Esophagus (tissue), 2 donors: ENCODE measurements around the gene CHRNB4. TPM values are rescaled to one million over a fixed set of nuclear protein-coding genes. Genes with fewer than 3 reads are reported as not detected.

ENCODE experiments used
- H3K27ac ChIP-seq, 2 donors: one replicate each; pipeline ENCODE4 v1.5.1; 2013; ENCODE audit warnings: low read depth in 2 of 2, mild to moderate bottlenecking in 2 of 2, inconsistent platforms in 1 of 2, low read length in 1 of 2, moderate library complexity in 1 of 2
- H3K27me3 ChIP-seq, 2 donors: one replicate each; pipeline ENCODE4 v1.6.1; 2013; ENCODE audit warnings: low read length in 2 of 2, control low read depth in 1 of 2, mild to moderate bottlenecking in 1 of 2; ENCODE audit not compliant: insufficient read depth in 2 of 2, control insufficient read depth in 1 of 2
- H3K36me3 ChIP-seq, 2 donors: one replicate each; pipeline ENCODE4 v1.6.1; 2013; ENCODE audit warnings: low read length in 1 of 2; ENCODE audit not compliant: control insufficient read depth in 2 of 2, insufficient read depth in 2 of 2
- H3K4me1 ChIP-seq, 2 donors: one replicate each; pipeline ENCODE4 v1.6.1; 2013; ENCODE audit warnings: low read length in 1 of 2; ENCODE audit not compliant: control insufficient read depth in 2 of 2, insufficient read depth in 2 of 2
- H3K4me3 ChIP-seq, 2 donors: one replicate each; pipeline ENCODE4 v1.5.1; 2013; ENCODE audit warnings: low read length in 2 of 2, mild to moderate bottlenecking in 2 of 2, low read depth in 1 of 2, moderate library complexity in 1 of 2
- H3K9me3 ChIP-seq, 2 donors: one replicate each; pipeline ENCODE4 v1.6.1; 2013; ENCODE audit warnings: mild to moderate bottlenecking in 2 of 2, low read depth in 1 of 2, low read length in 1 of 2, moderate library complexity in 1 of 2; ENCODE audit not compliant: control insufficient read depth in 2 of 2, insufficient read depth in 1 of 2
- WGBS, 2 donors: extraction: QIAGEN DNeasy Blood & Tissue Kit; methylation state at CpG; one replicate each; pipeline ENCODE4 v1.1.7; 2013; 5-methylcytosine and 5-hydroxymethylcytosine counted together
- polyA plus RNA-seq, 2 donors: library from polyadenylated mRNA; stranded (reverse); fragments of 200-250 nt; gene quantifications; one replicate each; pipeline ENCODE4 v1.2.3, GENCODE V29; 2013
- donor health status: healthy with polysubstance abuse.
- donor health status: Bipolar disorder and iron deficiency.

The CHRNB4 gene
- polyA plus RNA-seq, 2 donors, result 0.16 to 0.42 TPM

- Histone ChIP-seq H3K27me3 (no peaks in the 10 kb centered on the region), H3K27ac (no peak overlapping the region), H3K9me3 (peaks cover 0 to 2% of the 10 kb centered on the region in 2 donors), H3K4me1 (no peaks in the 10 kb centered on the region), H3K4me3 (no peak overlapping the region), H3K36me3 (no peaks in the 10 kb centered on the region)
- 85 to 89% methylated on average over 10 of the region's 10 CpGs for WGBS, 2 donors
These were observed 5.7 kb downstream of the CHRNB4 start for GRCh38 chr15:78635346-78635745.

GRCh38 chr15:78634210-78635145 lies 6.5 kb downstream of the CHRNB4 start:
- Histone ChIP-seq H3K4me1 (no peaks in the 10 kb centered on the region), H3K4me3 (no peak overlapping the region)
- WGBS, 2 donors, result 82 to 87% methylated on average over 12 of the region's 12 CpGs

GRCh38 chr15:78633348-78633747 lies 7.7 kb downstream of the CHRNB4 start:
- WGBS, 2 donors, result 90 to 93% methylated on average over 2 of the region's 2 CpGs
- no peak overlapping the region for H3K27ac ChIP-seq
- H3K36me3 ChIP-seq, result no peaks in the 10 kb centered on the region

More at GRCh38 chr15:78634210-78635145, 6.5 kb downstream of the CHRNB4 start:
- Histone ChIP-seq H3K27me3 (no peaks in the 10 kb centered on the region), H3K36me3 (no peaks in the 10 kb centered on the region), H3K27ac (no peak overlapping the region), H3K9me3 (peaks cover 0 to 2% of the 10 kb centered on the region in 2 donors)

GRCh38 chr15:78630886-78631633 lies 9.9 kb downstream of the CHRNB4 start:
- Histone ChIP-seq H3K4me1 (no peaks in the 10 kb centered on the region), H3K36me3 (no peaks in the 10 kb centered on the region), H3K4me3 (no peak overlapping the region), H3K27me3 (no peaks in the 10 kb centered on the region), H3K9me3 (peaks cover 0 to 2% of the 10 kb centered on the region in 2 donors), H3K27ac (no peak overlapping the region)
- WGBS, 2 donors, result 82 to 84% methylated on average over 9 of the region's 9 CpGs

More at GRCh38 chr15:78633348-78633747, 7.7 kb downstream of the CHRNB4 start:
- no peaks in the 10 kb centered on the region for H3K27me3 ChIP-seq
- peaks cover 0 to 2% of the 10 kb centered on the region in 2 donors for H3K9me3 ChIP-seq
- H3K4me1 ChIP-seq, result no peaks in the 10 kb centered on the region
- no peak overlapping the region for H3K4me3 ChIP-seq

- 90 to 96% methylated on average over 12 of the region's 12 CpGs for WGBS, 2 donors
- Histone ChIP-seq H3K36me3 (no peaks in the 10 kb centered on the region), H3K4me1 (peaks cover 2% of the 10 kb centered on the region in 2 donors), H3K9me3 (peaks cover 0 to 2% of the 10 kb centered on the region in 2 donors), H3K4me3 (no peak overlapping the region), H3K27ac (no peak overlapping the region), H3K27me3 (no peaks in the 10 kb centered on the region)
These were observed 11.3 kb downstream of the CHRNB4 start for GRCh38 chr15:78629716-78630065.

GRCh38 chr15:78629031-78629715 lies 11.8 kb downstream of the CHRNB4 start:
- Histone ChIP-seq H3K27ac (no peak overlapping the region), H3K4me1 (peaks cover 2 to 3% of the 10 kb centered on the region in 2 donors), H3K36me3 (no peaks in the 10 kb centered on the region), H3K9me3 (peaks cover 0 to 2% of the 10 kb centered on the region in 2 donors), H3K27me3 (no peaks in the 10 kb centered on the region), H3K4me3 (no peak overlapping the region)
- WGBS, 2 donors, result 80 to 86% methylated on average over 29 of the region's 29 CpGs

- Histone ChIP-seq H3K9me3 (no peaks in the 10 kb centered on the region), H3K4me1 (peaks cover 2 to 5% of the 10 kb centered on the region in 2 donors), H3K27me3 (no peaks in the 10 kb centered on the region), H3K4me3 (no peak overlapping the region), H3K27ac (no peak overlapping the region), H3K36me3 (no peaks in the 10 kb centered on the region)
- WGBS, 2 donors, result 51 to 64% methylated on average over 6 of the region's 6 CpGs
These were observed 12.8 kb downstream of the CHRNB4 start for GRCh38 chr15:78628227-78628626.

GRCh38 chr15:78627348-78627747 lies 13.7 kb downstream of the CHRNB4 start:
- WGBS, 2 donors, result 78 to 79% methylated on average over 8 of the region's 8 CpGs
- Histone ChIP-seq H3K27me3 (no peaks in the 10 kb centered on the region), H3K4me3 (no peak overlapping the region), H3K36me3 (no peaks in the 10 kb centered on the region), H3K9me3 (no peaks in the 10 kb centered on the region), H3K4me1 (peaks cover 2 to 5% of the 10 kb centered on the region in 2 donors), H3K27ac (no peak overlapping the region)

- no peaks in the 10 kb centered on the region for H3K36me3 ChIP-seq
- H3K4me1 ChIP-seq, result peaks cover 2 to 5% of the 10 kb centered on the region in 2 donors
- H3K27ac ChIP-seq, result no peak overlapping the region
- H3K4me3 ChIP-seq, result no peak overlapping the region
- WGBS, 2 donors, result 71 to 76% methylated on average over 6 of the region's 6 CpGs
- H3K9me3 ChIP-seq, result no peaks in the 10 kb centered on the region
- no peaks in the 10 kb centered on the region for H3K27me3 ChIP-seq
These were observed 14.5 kb downstream of the CHRNB4 start for GRCh38 chr15:78626381-78626995.
